ENCODE measurements around the gene STRADA. TPM values are rescaled to one million over a fixed set of nuclear protein-coding genes. Genes with fewer than 3 reads are reported as not detected.
A peak's percentile ranks its signal among the peaks of the same experiment; 100 is the strongest.

STRADA gene
- total and polyA plus RNA-seq, 9 of the 15 experiments (the other 6 are each of a cell fraction or from before 2014, with no cell fraction given) = 6.6 to 33.0 (median 20.5) TPM

GRCh38 chr17:63694950-63695773 is 46.4 kb downstream of the STRADA start:
- ChIA-PET POLR2A (interaction anchor here (0.5 to 1.4 kb wide), 6 partner anchors 12 to 262 kb away, joined by 3 to 4 read pairs (median 3); no protein-coding TSS in a partner anchor), CTCF (ENCODE audit: low intra/inter-chr PET ratio) (no interaction called here)
- Histone ChIP-seq H3K9me3 (replicated peaks; ENCODE audit: control insufficient read depth, insufficient read depth, low read depth, low read length) (no peaks in the 10 kb centered on the region), H3K27ac (ENCODE audit: extremely low read depth, low read depth, low read length) (no peak overlapping the region), H3K4me3 (no peak overlapping the region), H3K9me1 (ENCODE audit: control insufficient read depth, insufficient read depth, low read length) (peaks cover 3% of the 10 kb centered on the region), H3K4me2 (ENCODE audit: insufficient read depth, low read length) (no peak overlapping the region), H3K36me3 (ENCODE audit: control insufficient read depth, insufficient read depth, low read length) (peaks cover 22% of the 10 kb centered on the region; the same call in 2 of the 3 replicates), H2AFZ (ENCODE audit: low read depth, low read length) (no peak overlapping the region), H3K27me3 (ENCODE audit: control insufficient read depth in 2 of 2, insufficient read depth in 2 of 2, low read length in 2 of 2) (no peaks in the 10 kb centered on the region), H3K79me2 (ENCODE audit: control insufficient read depth, insufficient read depth, low read length) (no peaks in the 10 kb centered on the region), H4K20me1 (replicated peaks; ENCODE audit: control insufficient read depth, insufficient read depth, low read length) (peaks cover 7% of the 10 kb centered on the region), H3K4me1 (replicated peaks in 1 of 2; ENCODE audit: control insufficient read depth in 2 of 2, insufficient read depth in 2 of 2, low read length in 2 of 2) (peaks cover 0 to 34% of the 10 kb centered on the region in 2 experiments; a peak in 2 of 5 replicates), H3K9ac (ENCODE audit: insufficient read depth in 1 of 2, low read depth in 2 of 2, low read length in 2 of 2) (0 out of 4 replicates have a peak overlapping the region, but pooled peaks of 1 of the 2 experiments have one; percentile 0)
- TSS peak; percentile 47 for BruUV-seq (replicated peaks)
- no peak for ATAC-seq
- WGBS (ENCODE audit: insufficient coverage, low coverage, missing lambda C conversion rate) = 79% methylated on average over 15 of the region's 15 CpGs
- TF ChIP-seq IFI16 (CRISPR knock-in tag; IDR thresholded peaks at IDR 0.05) (no peak), POLR2G (IDR thresholded peaks at IDR 0.05; ENCODE audit: low read depth, low read length) (peak; percentile 39; the same call in 1 of the 2 replicates)
- no peak for FAIRE-seq
- intact Hi-C loops (cut with micrococcal nuclease) (loop anchor here (5.0 to 10.0 kb wide), 3 partner anchors 73 to 268 kb away; partner anchors contain the start of gene MAP3K3), in situ Hi-C loops (cut with MboI) (no loop called here)
- no peak for DNase-seq (ENCODE audit: extremely low read depth in 1 of 4, low spot score in 3 of 4)

Data from K562 (cell line).